Neural crest cell (in vitro differentiated cells): Measurements from ENCODE around the gene SSRP1. TPM values are rescaled to one million over a fixed set of nuclear protein-coding genes. Genes with fewer than 3 reads are reported as not detected.
A peak's percentile ranks its signal among the peaks of the same experiment; 100 is the strongest.

ENCODE experiments used
- DNase-seq: peaks from one replicate; pipeline ENCODE4 v3.0.0; 2021; ENCODE audit warnings: low read depth, mixed read lengths, low spot score
- H3K27ac Mint-ChIP-seq: one replicate; pipeline ENCODE4 v1.8.0; 2021; ENCODE audit warnings: mild to moderate bottlenecking, mixed read lengths; ENCODE audit not compliant: unreplicated experiment
- H3K27me3 Mint-ChIP-seq: 2 replicates; pipeline ENCODE4 v1.8.0; 2021; ENCODE audit warnings: low read depth, mild to moderate bottlenecking, mixed read lengths
- H3K36me3 Mint-ChIP-seq: 2 replicates; pipeline ENCODE4 v1.8.0; 2021; ENCODE audit warnings: low read depth, mild to moderate bottlenecking, mixed read lengths
- H3K4me1 Mint-ChIP-seq: 2 replicates; pipeline ENCODE4 v1.8.0; 2021; ENCODE audit warnings: mixed read lengths
- H3K4me3 Mint-ChIP-seq: one replicate; pipeline ENCODE4 v1.8.0; 2021; ENCODE audit warnings: mild to moderate bottlenecking, mixed read lengths
- H3K9me3 Mint-ChIP-seq: 2 replicates; pipeline ENCODE4 v1.8.0; 2021; ENCODE audit warnings: mixed read lengths
- long read RNA-seq: library from polyadenylated mRNA; unstranded; transcript quantifications from one replicate; pipeline ENCODE4 v2.0.0, GENCODE V29; 2020
- total RNA-seq: library from RNA; stranded (reverse); gene quantifications from 2 replicates; pipeline ENCODE4 v1.2.1, GENCODE V29; 2021
- TF ChIP-seq, protein P1 (sequence below): fragments of 200-600 bp; sonication (generic); conservative IDR thresholded peaks from 2 replicates; pipeline ENCODE4 v1.5.0; 2021; ENCODE audit warnings: antibody characterized with exemption, mild to moderate bottlenecking

The SSRP1 gene
- 280 TPM in 2 replicates for total RNA-seq
- long read RNA-seq, transcript SSRP1-201 (17 exons, 2,819 nt) = major isoform, 63 of 287 reads
- long read RNA-seq, partial matches to known transcripts = 210 of 287 reads
- long read RNA-seq, other reads (novel, unspliced or antisense) = 14 of 287 reads

- H3K4me1 Mint-ChIP-seq = peaks cover 49% of the 10 kb centered on the region
- peak within 1 kb of the TSS; percentile 97 for H3K27ac Mint-ChIP-seq
- TF ChIP-seq, protein P1, sequence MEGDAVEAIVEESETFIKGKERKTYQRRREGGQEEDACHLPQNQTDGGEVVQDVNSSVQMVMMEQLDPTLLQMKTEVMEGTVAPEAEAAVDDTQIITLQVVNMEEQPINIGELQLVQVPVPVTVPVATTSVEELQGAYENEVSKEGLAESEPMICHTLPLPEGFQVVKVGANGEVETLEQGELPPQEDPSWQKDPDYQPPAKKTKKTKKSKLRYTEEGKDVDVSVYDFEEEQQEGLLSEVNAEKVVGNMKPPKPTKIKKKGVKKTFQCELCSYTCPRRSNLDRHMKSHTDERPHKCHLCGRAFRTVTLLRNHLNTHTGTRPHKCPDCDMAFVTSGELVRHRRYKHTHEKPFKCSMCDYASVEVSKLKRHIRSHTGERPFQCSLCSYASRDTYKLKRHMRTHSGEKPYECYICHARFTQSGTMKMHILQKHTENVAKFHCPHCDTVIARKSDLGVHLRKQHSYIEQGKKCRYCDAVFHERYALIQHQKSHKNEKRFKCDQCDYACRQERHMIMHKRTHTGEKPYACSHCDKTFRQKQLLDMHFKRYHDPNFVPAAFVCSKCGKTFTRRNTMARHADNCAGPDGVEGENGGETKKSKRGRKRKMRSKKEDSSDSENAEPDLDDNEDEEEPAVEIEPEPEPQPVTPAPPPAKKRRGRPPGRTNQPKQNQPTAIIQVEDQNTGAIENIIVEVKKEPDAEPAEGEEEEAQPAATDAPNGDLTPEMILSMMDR = no peak
- H3K9me3 Mint-ChIP-seq = no peaks in the 10 kb centered on the region
- peaks cover 9% of the 10 kb centered on the region for H3K36me3 Mint-ChIP-seq
- H3K27me3 Mint-ChIP-seq = no peaks in the 10 kb centered on the region
- H3K4me3 Mint-ChIP-seq = peak within 1 kb of the TSS; percentile 94
- peak; percentile 66 for DNase-seq
Measured at GRCh38 chr11:57335343-57336110, at the start of gene SSRP1. Gene SSRP1 (minus strand): TSS chr11:57335892. CDS start chr11:57335121, 771 bp downstream.

- TF ChIP-seq, protein P1 = no peak
- H3K4me3 Mint-ChIP-seq = no peak within 1 kb of the TSS
- no peaks in the 10 kb centered on the region for H3K36me3 Mint-ChIP-seq
- no peak for DNase-seq
- H3K9me3 Mint-ChIP-seq = no peaks in the 10 kb centered on the region
- no peaks in the 10 kb centered on the region for H3K4me1 Mint-ChIP-seq
- H3K27ac Mint-ChIP-seq = no peak within 1 kb of the TSS
- peaks cover 64% of the 10 kb centered on the region for H3K27me3 Mint-ChIP-seq
Measured at GRCh38 chr11:57380975-57381374, 45.3 kb upstream of the SSRP1 start, which contains the start of gene PRG3. Gene PRG3 (minus strand): TSS chr11:57381150. CDS start chr11:57380708, 442 bp downstream.

- Mint-ChIP-seq H3K4me3 (no peak overlapping the region), H3K36me3 (no peaks in the 10 kb centered on the region), H3K27ac (peak overlapping the region; percentile 23), H3K9me3 (no peaks in the 10 kb centered on the region), H3K27me3 (peaks cover 56% of the 10 kb centered on the region), H3K4me1 (no peaks in the 10 kb centered on the region)
- TF ChIP-seq, protein P1 = no peak
- DNase-seq = peak; percentile 15
Measured at GRCh38 chr11:57379732-57380131, 44.0 kb upstream of the SSRP1 start.

DNA sequence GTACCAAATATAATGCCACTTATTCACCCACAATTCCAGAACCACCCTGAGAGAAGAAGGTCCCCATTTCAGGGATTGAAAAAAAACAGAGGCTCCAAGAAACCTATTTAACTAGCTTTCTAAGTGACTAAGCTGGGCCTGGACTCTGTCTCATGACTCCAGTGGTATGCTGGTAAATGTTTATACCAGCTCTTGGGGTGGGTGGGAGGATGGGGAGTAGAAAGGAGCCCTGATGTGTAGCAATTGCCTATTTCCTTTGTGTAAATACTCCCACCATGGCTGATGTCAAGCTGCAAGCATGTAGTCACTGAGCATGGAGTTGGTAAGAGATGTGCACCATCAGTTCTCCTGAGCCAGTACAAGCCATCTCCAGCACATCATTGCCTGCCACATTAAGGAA lies 42.5 kb upstream of the SSRP1 start:
- DNase-seq = no peak
- H3K4me1 Mint-ChIP-seq = no peaks in the 10 kb centered on the region
- peaks cover 4% of the 10 kb centered on the region for H3K9me3 Mint-ChIP-seq
- no peaks in the 10 kb centered on the region for H3K36me3 Mint-ChIP-seq
- TF ChIP-seq, protein P1 = no peak
- no peak overlapping the region for H3K4me3 Mint-ChIP-seq
- H3K27me3 Mint-ChIP-seq = peaks cover 56% of the 10 kb centered on the region
- H3K27ac Mint-ChIP-seq = no peak overlapping the region

DNA sequence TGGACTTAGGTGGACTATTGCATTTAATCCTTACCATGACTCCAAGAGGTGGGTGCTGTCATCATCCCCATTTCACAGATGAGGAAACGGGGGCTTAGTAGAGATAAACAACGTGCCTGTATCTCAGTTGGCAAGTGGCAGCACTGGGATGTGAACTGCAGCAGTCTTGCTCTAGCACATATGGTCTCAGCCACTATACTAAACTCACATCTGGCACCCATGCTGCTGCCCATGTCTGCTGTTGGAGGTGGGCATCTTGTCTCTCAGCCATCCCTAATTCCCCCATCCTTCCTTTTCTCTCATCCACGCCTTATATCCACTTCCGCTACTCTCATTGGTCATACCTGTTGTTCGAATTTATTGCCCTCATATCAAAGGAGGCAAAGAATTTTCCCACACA lies 41.4 kb upstream of the SSRP1 start:
- no peak overlapping the region for H3K27ac Mint-ChIP-seq
- H3K4me1 Mint-ChIP-seq = no peaks in the 10 kb centered on the region
- H3K27me3 Mint-ChIP-seq = peaks cover 51% of the 10 kb centered on the region
- DNase-seq = no peak
- no peaks in the 10 kb centered on the region for H3K36me3 Mint-ChIP-seq
- TF ChIP-seq, protein P1 = no peak
- peaks cover 4% of the 10 kb centered on the region for H3K9me3 Mint-ChIP-seq
- H3K4me3 Mint-ChIP-seq = no peak overlapping the region
